ENCODE results near the gene LIG4. TPM values are rescaled to one million over a fixed set of nuclear protein-coding genes. Genes with fewer than 3 reads are reported as not detected.

LIG4 gene
- 10 to 100 TPM in 1 of 2 donors, 1 to 10 TPM in 1; 10.0 to 10.3 TPM for total RNA-seq

DNA sequence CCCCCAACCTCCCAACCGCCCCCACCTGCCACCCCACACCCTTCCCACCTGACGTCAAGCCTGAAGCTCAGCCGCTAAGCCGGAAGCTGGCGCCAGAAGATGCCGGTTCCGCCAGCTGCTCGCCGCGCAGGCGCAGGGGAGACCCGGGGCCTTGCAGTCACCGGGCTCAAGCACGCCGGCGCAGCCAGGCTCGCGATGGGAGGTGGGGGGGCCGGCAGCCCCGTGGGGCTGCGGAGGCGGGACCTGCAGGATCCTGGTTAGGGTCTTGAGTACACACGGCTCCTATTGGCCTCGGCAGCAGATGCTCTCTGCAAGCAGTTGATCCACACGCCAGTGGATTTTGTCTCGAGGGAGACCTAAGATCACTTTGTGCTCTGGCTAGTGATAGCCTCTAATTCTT is at the start of gene LIG4:
Gene LIG4 (minus strand): TSS at position 101 of the 400 bp plus-strand sequence. CDS start 4,268 bp downstream, outside the sequence.
- ATAC-seq (replicated peaks in 1 of 2), result peak; percentile 74 to 77
- Mint-ChIP-seq H3K27me3 (ENCODE audit: low read depth) (no peaks in the 10 kb centered on the region), H3K9me3 (peaks cover 2 to 3% of the 10 kb centered on the region in 2 donors), H3K4me1 (ENCODE audit: low read depth) (peaks cover 45% of the 10 kb centered on the region), H3K36me3 (ENCODE audit: insufficient read depth in 2 of 2) (peaks cover 8 to 11% of the 10 kb centered on the region in 2 donors), H3K27ac (peak within 1 kb of the TSS; percentile 97), H3K4me3 (peak within 1 kb of the TSS; percentile 90 to 94)
- DNase-seq, result peak; percentile 90 to 91

DNA sequence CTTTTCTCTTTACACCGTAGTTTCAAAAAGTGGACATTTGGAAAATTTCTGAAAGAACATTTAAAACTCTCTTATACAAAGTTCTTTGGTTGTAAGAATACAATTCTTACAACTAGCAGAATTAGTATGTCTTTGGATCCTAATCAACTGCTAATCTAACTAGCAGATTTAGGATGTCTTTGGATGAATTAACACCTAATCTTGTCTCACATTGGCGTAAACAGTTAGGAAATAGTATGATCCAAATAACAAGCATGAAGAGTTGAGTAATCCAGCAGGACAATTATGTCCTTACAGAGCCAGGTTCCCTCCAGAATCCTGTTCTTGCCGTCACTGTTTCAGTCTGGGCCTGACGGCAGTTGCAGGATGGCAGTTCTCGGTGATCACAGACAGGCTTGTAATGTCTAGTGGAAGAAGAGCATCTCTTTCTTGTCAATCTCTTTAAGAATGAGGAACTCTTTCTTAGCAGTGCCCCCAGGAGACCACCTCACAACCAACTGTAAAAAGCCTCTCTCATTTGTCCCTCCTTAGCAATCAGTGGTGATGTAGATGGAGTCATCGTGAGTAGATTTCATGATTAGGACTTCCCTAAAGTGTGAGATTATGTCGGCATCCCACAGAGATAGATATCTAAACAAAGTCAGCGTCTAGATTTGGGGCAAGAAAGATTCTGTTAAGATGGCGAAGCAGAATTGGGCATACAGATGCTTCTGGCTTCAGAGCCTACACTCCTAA is 48.5 kb upstream of the LIG4 start:
- DNase-seq, result no peak
- no peaks in the 10 kb centered on the region for H3K36me3 Mint-ChIP-seq (ENCODE audit: insufficient read depth in 2 of 2)
- no peak overlapping the region for H3K27ac Mint-ChIP-seq
- peaks cover 0 to 2% of the 10 kb centered on the region in 2 donors for H3K9me3 Mint-ChIP-seq
- H3K4me3 Mint-ChIP-seq, result no peak overlapping the region
- ATAC-seq (replicated peaks in 1 of 2), result no peak
- H3K4me1 Mint-ChIP-seq (ENCODE audit: low read depth), result peaks cover 21% of the 10 kb centered on the region
- no peaks in the 10 kb centered on the region for H3K27me3 Mint-ChIP-seq (ENCODE audit: low read depth)

DNA sequence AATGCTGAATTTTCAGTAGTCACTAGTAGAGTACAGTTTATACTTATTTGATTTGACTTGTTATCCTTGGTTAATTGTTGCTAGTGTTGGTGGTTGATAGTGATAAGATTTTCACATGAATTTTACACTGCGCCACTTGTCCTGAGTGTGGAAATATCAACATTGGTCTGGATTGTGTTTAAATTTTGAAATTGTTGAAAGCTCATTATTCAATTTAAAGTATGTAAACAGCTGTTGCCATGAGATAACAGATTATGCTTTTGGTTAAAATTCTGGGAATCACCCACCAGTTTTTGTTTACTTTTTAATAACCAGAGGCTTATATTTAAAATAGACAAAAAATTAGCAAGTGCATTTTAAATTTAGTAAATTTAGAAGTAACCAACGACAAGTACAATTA is 41.9 kb upstream of the LIG4 start:
- no peaks in the 10 kb centered on the region for H3K36me3 Mint-ChIP-seq (ENCODE audit: insufficient read depth in 2 of 2)
- H3K27ac Mint-ChIP-seq, result no peak overlapping the region
- no peak for DNase-seq
- H3K4me1 Mint-ChIP-seq (ENCODE audit: low read depth), result no peaks in the 10 kb centered on the region
- no peak for ATAC-seq (replicated peaks in 1 of 2)
- H3K27me3 Mint-ChIP-seq (ENCODE audit: low read depth), result no peaks in the 10 kb centered on the region
- no peak overlapping the region for H3K4me3 Mint-ChIP-seq
- H3K9me3 Mint-ChIP-seq, result no peaks in the 10 kb centered on the region

DNA sequence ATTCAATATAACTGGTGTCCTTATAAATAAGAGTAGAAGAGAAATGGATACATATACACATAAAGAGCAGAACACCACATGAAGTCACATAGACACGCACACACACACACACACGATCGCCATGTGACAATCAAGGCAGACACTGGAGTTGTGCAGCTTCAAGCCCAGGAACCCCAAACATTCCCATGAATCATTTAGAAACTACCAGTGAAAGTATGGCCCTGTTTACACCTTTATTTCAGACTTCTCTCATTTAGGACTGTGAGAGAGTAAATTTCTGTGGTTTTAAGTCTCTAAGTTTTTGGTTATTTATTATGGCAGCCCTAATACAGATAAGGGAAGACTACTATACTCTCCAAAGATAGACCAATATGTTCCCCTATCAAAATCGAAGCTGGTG is 33.8 kb upstream of the LIG4 start:
- no peaks in the 10 kb centered on the region for H3K27me3 Mint-ChIP-seq (ENCODE audit: low read depth)
- H3K4me1 Mint-ChIP-seq (ENCODE audit: low read depth), result peaks cover 8% of the 10 kb centered on the region
- peaks cover 7 to 12% of the 10 kb centered on the region in 2 donors for H3K36me3 Mint-ChIP-seq (ENCODE audit: insufficient read depth in 2 of 2)
- DNase-seq (no peak), ATAC-seq (replicated peaks in 1 of 2) (peak in 1 of 2 donors; percentile 46)
- H3K9me3 Mint-ChIP-seq, result peaks cover 6 to 16% of the 10 kb centered on the region in 2 donors
- H3K4me3 Mint-ChIP-seq, result no peak overlapping the region
- H3K27ac Mint-ChIP-seq, result no peak overlapping the region

DNA sequence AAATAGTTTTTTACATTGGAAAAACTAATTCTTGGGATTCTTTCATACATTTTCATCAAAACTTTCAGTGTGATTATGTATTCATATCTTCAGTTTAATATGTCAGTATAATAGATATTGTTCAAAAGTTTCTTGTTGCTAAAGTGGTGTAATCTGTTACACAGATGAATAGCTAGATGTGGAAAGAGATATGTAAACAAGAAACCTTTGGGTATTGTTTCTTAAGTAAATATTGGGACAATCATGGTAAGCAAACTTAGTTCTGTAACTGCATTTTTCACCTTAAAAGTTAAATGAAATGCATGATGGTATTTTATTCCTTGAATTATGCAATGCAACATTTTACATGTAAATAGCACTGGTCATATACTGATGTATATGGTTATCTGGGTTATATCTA is 15.0 kb upstream of the LIG4 start:
- Mint-ChIP-seq H3K9me3 (no peaks in the 10 kb centered on the region), H3K36me3 (ENCODE audit: insufficient read depth in 2 of 2) (peaks cover 5 to 7% of the 10 kb centered on the region in 2 donors), H3K27ac (no peak overlapping the region), H3K27me3 (ENCODE audit: low read depth) (no peaks in the 10 kb centered on the region), H3K4me1 (ENCODE audit: low read depth) (peaks cover 17% of the 10 kb centered on the region), H3K4me3 (no peak overlapping the region)
- ATAC-seq (replicated peaks in 1 of 2), result no peak
- no peak for DNase-seq

DNA sequence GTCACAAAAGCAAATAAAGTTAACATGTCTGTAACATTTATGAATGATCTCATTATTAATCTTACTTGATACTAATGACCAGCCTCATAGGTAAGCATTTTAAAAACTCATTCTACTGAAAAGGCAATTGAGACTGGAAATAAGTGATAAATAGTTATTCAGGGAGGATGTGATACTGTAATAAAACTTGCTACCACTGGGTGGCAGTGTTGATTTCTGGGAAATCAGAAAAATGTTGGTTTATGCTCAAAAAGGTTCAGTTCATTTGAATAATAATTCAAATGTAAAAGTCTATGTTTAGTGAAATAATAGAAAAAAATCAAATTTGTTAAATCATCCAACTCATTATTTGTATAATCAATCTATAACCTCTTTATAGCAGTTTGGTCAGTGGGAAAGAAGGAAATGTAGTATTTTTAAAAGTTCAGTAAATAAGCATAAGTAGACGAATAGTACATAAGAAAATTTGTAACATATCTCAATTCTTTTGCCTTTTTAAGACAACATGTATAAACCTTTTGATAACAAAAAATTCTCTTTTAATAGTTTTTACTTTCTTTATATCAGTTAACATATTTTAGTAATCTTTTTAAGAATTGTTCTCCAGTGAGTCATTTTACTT is 12.4 kb upstream of the LIG4 start:
- H3K36me3 Mint-ChIP-seq (ENCODE audit: insufficient read depth in 2 of 2), result peaks cover 3% of the 10 kb centered on the region in 2 donors
- no peaks in the 10 kb centered on the region for H3K27me3 Mint-ChIP-seq (ENCODE audit: low read depth)
- no peak overlapping the region for H3K4me3 Mint-ChIP-seq
- DNase-seq, result peak in 1 of 2 donors; percentile 41
- H3K27ac Mint-ChIP-seq, result peak overlapping the region; percentile 68
- no peak for ATAC-seq (replicated peaks in 1 of 2)
- H3K4me1 Mint-ChIP-seq (ENCODE audit: low read depth), result peaks cover 31% of the 10 kb centered on the region
- H3K9me3 Mint-ChIP-seq, result no peaks in the 10 kb centered on the region

DNA sequence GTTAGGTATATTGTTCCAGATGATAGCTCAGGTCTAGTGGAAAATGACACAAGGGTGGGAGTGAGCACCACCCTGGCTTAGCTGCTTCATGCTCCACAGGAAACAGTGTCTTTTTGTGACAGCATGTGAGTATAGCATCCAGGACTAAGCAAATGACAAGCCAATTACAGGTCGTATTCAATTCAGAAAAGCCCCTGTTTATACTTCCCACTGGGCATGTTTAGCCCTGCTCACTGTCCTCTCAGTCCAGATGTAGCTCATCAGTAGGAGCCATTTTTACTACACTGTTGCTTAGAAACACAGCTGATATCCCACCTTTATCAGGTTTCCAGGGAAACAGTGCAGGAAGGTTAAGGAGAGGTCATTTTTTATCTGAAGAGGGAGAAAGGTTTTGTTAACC is 10.8 kb upstream of the LIG4 start:
- ATAC-seq (replicated peaks in 1 of 2) (peak; percentile 34 to 44), DNase-seq (no peak)
- no peak overlapping the region for H3K27ac Mint-ChIP-seq
- H3K4me3 Mint-ChIP-seq, result no peak overlapping the region
- H3K4me1 Mint-ChIP-seq (ENCODE audit: low read depth), result peaks cover 36% of the 10 kb centered on the region
- no peaks in the 10 kb centered on the region for H3K27me3 Mint-ChIP-seq (ENCODE audit: low read depth)
- H3K9me3 Mint-ChIP-seq, result no peaks in the 10 kb centered on the region
- peaks cover 3% of the 10 kb centered on the region in 2 donors for H3K36me3 Mint-ChIP-seq (ENCODE audit: insufficient read depth in 2 of 2)

DNA sequence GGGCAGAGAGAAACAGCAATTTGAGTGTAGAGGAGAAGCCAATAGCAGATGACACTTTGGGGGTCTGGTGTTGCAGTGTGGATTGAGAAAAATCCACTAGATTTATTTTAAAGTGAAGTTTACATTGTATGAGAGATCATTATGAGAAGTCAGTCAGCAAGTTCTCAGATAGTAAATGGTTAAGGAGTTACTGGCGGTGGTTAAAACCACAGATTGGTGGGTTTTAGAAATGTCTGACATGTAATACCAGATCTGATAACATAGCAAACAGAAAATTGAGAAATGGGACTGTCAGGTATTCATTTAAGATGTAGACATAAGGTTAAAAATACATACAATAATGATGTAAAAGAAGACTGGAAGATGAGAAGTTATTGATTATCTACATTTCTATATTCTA is 10.1 kb upstream of the LIG4 start:
- Mint-ChIP-seq H3K4me3 (peak overlapping the region in 1 of 2 donors; percentile 6), H3K9me3 (no peaks in the 10 kb centered on the region), H3K36me3 (ENCODE audit: insufficient read depth in 2 of 2) (peaks cover 3% of the 10 kb centered on the region in 2 donors), H3K27ac (no peak overlapping the region), H3K4me1 (ENCODE audit: low read depth) (peaks cover 41% of the 10 kb centered on the region), H3K27me3 (ENCODE audit: low read depth) (no peaks in the 10 kb centered on the region)
- no peak for DNase-seq
- ATAC-seq (replicated peaks in 1 of 2), result peak; percentile 54 to 61

DNA sequence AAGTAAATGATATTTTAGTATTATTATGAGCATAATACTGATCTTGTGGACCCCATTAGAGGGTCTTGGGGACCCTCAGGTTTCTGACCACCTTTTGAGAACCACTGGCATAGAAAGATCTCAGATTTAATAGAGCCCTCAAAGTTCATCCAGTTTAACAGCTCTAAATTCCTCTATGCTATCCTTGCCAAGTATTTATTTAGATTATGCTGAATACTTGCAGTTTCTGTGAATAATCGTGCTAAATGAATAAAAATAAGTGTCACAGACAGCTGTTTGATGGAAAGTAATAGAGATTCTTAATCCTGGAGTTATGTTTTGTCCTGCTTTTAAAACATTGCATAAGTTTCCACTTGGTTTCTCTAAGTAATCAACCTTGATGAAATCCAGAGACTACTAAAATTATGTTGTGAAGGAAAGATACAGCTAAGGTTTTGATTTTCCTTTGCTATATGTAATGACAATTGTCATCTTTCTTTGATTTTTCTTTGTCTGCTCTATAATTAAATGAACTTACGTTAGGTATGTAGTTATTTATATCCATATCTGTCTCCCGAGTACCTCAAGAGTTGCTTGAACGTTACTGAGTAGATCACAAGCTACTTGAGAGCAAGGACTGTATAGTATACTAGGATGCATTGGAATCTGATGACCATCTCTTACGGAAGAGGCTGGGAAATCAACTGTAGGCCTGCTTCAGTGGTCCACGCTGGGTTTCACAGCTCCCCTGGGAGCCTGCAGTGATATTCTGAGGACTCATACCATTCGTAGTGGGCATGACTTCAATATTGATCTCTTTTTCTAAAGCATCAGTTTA is 8.6 kb upstream of the LIG4 start:
- no peak overlapping the region for H3K4me3 Mint-ChIP-seq
- DNase-seq (no peak), ATAC-seq (replicated peaks in 1 of 2) (no peak)
- H3K4me1 Mint-ChIP-seq (ENCODE audit: low read depth), result peaks cover 56% of the 10 kb centered on the region
- H3K36me3 Mint-ChIP-seq (ENCODE audit: insufficient read depth in 2 of 2), result no peaks in the 10 kb centered on the region
- H3K27me3 Mint-ChIP-seq (ENCODE audit: low read depth), result no peaks in the 10 kb centered on the region
- H3K27ac Mint-ChIP-seq, result no peak overlapping the region
- no peaks in the 10 kb centered on the region for H3K9me3 Mint-ChIP-seq

DNA sequence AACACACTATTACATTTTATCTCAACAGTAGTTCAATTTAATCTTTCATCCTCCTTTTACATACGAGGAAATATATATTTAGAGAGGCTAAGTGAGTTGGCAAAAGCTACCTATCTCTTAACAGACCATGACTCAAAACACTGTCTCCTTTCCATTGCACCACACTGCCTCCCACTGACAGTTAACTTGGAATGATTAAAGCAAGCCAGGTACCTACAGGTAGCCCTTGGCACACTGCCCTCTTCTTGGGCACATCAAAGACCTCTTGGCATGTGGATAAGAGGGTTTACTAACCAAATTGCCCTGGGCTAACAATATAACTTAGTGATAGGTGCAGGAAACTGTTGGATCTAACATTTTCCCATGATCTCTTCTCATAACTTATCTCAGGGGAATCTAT is 4.7 kb upstream of the LIG4 start:
- Mint-ChIP-seq H3K9me3 (no peaks in the 10 kb centered on the region), H3K27me3 (ENCODE audit: low read depth) (no peaks in the 10 kb centered on the region), H3K4me1 (ENCODE audit: low read depth) (peaks cover 53% of the 10 kb centered on the region), H3K27ac (peak overlapping the region; percentile 57), H3K4me3 (peak overlapping the region; percentile 90 to 94), H3K36me3 (ENCODE audit: insufficient read depth in 2 of 2) (peaks cover 0 to 1% of the 10 kb centered on the region in 2 donors)
- DNase-seq (no peak), ATAC-seq (replicated peaks in 1 of 2) (no peak)

DNA sequence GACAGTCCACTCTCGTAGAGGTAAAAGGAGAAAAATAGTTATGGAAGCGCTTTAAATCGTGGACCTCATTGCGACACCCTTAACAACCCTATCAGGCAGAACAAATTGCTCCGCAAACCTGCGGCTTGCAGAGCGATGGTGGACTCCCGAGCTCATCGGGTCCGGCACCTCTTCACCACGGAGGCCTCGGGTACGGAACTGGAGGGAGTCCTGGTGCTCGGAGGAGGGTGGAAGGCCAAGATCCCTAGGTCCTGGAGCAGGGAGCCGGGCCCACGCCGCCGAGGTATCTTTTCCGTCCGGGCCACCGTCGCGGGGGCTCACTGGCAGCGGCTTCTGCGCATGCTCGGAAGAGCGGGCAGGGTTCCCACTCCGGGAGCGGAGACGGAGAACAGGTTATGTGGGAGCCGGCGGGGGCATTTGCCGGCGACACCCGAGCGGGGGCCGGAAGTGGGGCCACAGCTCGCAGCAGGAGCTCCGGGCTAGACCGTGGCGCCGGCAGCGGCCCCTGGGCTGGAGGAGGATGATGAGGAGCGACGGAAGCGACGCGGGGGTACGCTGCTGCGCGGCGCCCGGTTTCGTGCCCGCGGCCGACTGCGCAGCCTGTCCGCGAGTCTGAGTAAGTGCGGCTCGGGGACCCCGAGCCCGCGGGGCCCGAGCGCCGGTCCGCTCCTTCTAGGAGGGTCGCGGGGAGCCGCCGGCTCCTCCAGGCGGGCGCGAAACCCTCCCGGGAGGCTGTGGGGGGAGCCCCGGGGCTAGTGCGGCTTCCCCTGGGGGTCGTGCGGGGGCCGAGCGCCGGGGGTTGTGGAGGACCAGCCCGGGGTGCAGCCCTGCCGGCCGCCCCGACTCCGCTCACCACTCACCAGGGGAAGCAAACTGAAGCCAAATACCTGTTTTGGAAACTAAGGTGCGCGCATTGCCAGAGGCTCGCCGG is 3.0 kb upstream of the LIG4 start, which contains the start of gene ABHD13:
Gene ABHD13 (plus strand): TSS at position 349 of the 931 bp plus-strand sequence. CDS start 10,827 bp downstream, outside the sequence.
- ATAC-seq (replicated peaks in 1 of 2), result peak; percentile 86 to 87
- no peaks in the 10 kb centered on the region for H3K9me3 Mint-ChIP-seq
- H3K36me3 Mint-ChIP-seq (ENCODE audit: insufficient read depth in 2 of 2), result peaks cover 0 to 1% of the 10 kb centered on the region in 2 donors
- DNase-seq, result peak; percentile 91 to 92
- no peaks in the 10 kb centered on the region for H3K27me3 Mint-ChIP-seq (ENCODE audit: low read depth)
- peak within 1 kb of the TSS; percentile 97 for H3K27ac Mint-ChIP-seq
- peaks cover 54% of the 10 kb centered on the region for H3K4me1 Mint-ChIP-seq (ENCODE audit: low read depth)
- peak within 1 kb of the TSS; percentile 90 to 94 for H3K4me3 Mint-ChIP-seq

Measured in activated T-cell treated with anti-CD3 and anti-CD28 coated beads, Interleukin-2, amount 50 U/mL, for 72 hours (primary cell).